Lower leg skin (tissue), 4 donors: ENCODE results near the gene SMG6. TPM values are rescaled to one million over a fixed set of nuclear protein-coding genes. Genes with fewer than 3 reads are reported as not detected.

ENCODE experiments used
- DNase-seq, 2 donors: peaks; one replicate each; pipeline ENCODE4 v3.0.0-alpha.2; 2019; ENCODE audit warnings: low spot score in 2 of 2
- H3K4me3 ChIP-seq: fragments of 200-600 bp; sonication (generic); 2 replicates; pipeline ENCODE4 v1.5.1; 2017; ENCODE audit warnings: mild to moderate bottlenecking, low read depth; ENCODE audit not compliant: poor library complexity, severe bottlenecking
- CTCF ChIP-seq, 3 donors: fragments of 450-650 bp; IDR thresholded peaks; one replicate each; pipeline ENCODE4 v1.5.1; 2016; ENCODE audit warnings: antibody characterized with exemption in 3 of 3, mild to moderate bottlenecking in 3 of 3, moderate library complexity in 2 of 3
- POLR2A ChIP-seq, 2 donors: fragments of 450-650 bp; IDR thresholded peaks; one replicate each; pipeline ENCODE4 v1.6.1; 2016 to 2017; ENCODE audit warnings: antibody characterized with exemption in 2 of 2, mild to moderate bottlenecking in 1 of 2, moderate library complexity in 1 of 2
- WGBS, 2 donors: methylation state at CpG; one replicate each; pipeline ENCODE4 v1.1.5; 2018; 5-methylcytosine and 5-hydroxymethylcytosine counted together
- intact Hi-C: fragments of 100-400 bp; cut with DNase I; formaldehyde crosslinking; loops from one replicate; pipeline ENCODE4 v1.15.0; 2023; ENCODE audit warnings: low total_unique reads
- total RNA-seq, 4 donors: library from RNA; depleted of rRNA; stranded (reverse); fragments of >200 nt; gene quantifications; one replicate each; pipeline ENCODE4 v1.1.0, GENCODE V29; 2016

The SMG6 gene
- total RNA-seq, 4 donors from 2014 or later = 22.5 to 54.6 (median 29.5) TPM

- H3K4me3 ChIP-seq = no peak overlapping the region
- intact Hi-C loops = no loop called here
- no peak for DNase-seq
- WGBS, 2 donors = 66 to 77% methylated on average over 6 of the region's 6 CpGs
- no peak for TF ChIP-seq CTCF (IDR thresholded peaks at IDR 0.05)
- TF ChIP-seq POLR2A (IDR thresholded peaks at IDR 0.05) = no peak
Observed at GRCh38 chr17:2195729-2196128, 107.9 kb downstream of the SMG6 start.

- TF ChIP-seq CTCF (IDR thresholded peaks at IDR 0.05) (no peak), POLR2A (IDR thresholded peaks at IDR 0.05) (no peak)
- H3K4me3 ChIP-seq = no peak overlapping the region
- no peak for DNase-seq
- intact Hi-C loops = no loop called here
- 50 to 54% methylated on average over 5 of the region's 5 CpGs for WGBS, 2 donors
Observed at GRCh38 chr17:2194889-2195335, 108.7 kb downstream of the SMG6 start.

- no peak overlapping the region for H3K4me3 ChIP-seq
- no peak for DNase-seq
- TF ChIP-seq CTCF (IDR thresholded peaks at IDR 0.05) (no peak), POLR2A (IDR thresholded peaks at IDR 0.05) (no peak)
- intact Hi-C loops = no loop called here
- 28 to 34% methylated on average over 7 of the region's 7 CpGs for WGBS, 2 donors
Observed at GRCh38 chr17:2192367-2193057, 111.1 kb downstream of the SMG6 start.

GRCh38 chr17:2191785-2192184 lies 111.8 kb downstream of the SMG6 start:
- no peak overlapping the region for H3K4me3 ChIP-seq
- no peak for DNase-seq
- 77 to 79% methylated on average over 9 of the region's 9 CpGs for WGBS, 2 donors
- TF ChIP-seq POLR2A (IDR thresholded peaks at IDR 0.05) (no peak), CTCF (IDR thresholded peaks at IDR 0.05) (no peak)
- intact Hi-C loops = no loop called here

GRCh38 chr17:2191227-2191626 lies 112.4 kb downstream of the SMG6 start:
- DNase-seq = no peak
- H3K4me3 ChIP-seq = no peak overlapping the region
- intact Hi-C loops = no loop called here
- WGBS, 2 donors = 86 to 87% methylated on average over 6 of the region's 6 CpGs
- no peak for TF ChIP-seq POLR2A (IDR thresholded peaks at IDR 0.05)
- no peak for TF ChIP-seq CTCF (IDR thresholded peaks at IDR 0.05)

GRCh38 chr17:2190014-2190413 lies 113.6 kb downstream of the SMG6 start:
- 39 to 42% methylated on average over 4 of the region's 4 CpGs for WGBS, 2 donors
- intact Hi-C loops = no loop called here
- H3K4me3 ChIP-seq = no peak overlapping the region
- TF ChIP-seq CTCF (IDR thresholded peaks at IDR 0.05) (no peak), POLR2A (IDR thresholded peaks at IDR 0.05) (no peak)
- DNase-seq = peak in 1 of 2 donors; percentile 89
